ENCODE results near the gene PIGW.

PIGW gene

DNA sequence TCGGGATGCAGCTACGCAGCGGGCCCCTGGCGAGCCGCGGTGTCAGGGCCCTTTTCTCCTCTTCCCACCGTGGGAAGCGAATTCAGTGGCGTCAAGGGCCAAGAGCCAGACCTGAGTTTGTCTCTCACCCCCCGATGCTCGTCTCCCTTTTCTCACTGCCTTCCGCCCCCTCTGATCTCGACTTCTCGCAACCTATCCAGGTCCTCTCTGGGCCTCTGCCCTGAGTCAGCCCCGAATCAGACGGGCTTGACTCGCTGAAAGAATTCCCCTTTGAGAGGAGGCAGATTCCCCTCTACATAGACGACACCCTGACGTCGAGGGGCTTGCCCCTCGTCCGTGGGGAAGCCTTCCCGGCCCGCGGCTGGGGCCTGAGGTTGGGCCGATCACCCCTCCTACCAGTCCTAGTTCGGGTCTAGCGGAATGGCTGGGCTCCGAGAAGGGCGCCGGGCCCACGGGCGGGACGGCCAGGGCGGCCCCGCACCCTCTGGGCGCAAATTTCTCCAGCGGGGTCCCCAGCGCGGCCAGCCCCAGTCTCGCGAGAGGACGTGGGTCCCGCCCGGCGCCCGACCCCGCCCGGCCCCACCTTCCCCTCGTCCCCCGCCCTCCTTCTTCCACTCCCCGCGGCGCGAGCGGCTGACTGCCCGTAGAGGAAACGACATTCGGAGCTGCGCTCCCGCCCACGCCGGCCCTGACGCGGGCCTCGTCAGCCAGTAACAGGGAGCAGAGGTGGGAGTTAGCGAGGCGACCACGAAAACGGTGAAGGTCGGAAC is 9.7 kb downstream of the PIGW start, which contains the start of gene GGNBP2:
Gene GGNBP2, plus strand, starts transcription at position 613 of the 770 bp plus-strand sequence. CDS start 806 bp downstream, outside the sequence.
- H3K27ac ChIP-seq (ENCODE audit: low read length), result peak within 1 kb of the TSS; percentile 99
- H3K9ac ChIP-seq (ENCODE audit: low read length), result peak within 1 kb of the TSS; percentile 99
- TF ChIP-seq EZH2phosphoT487 (IDR thresholded peaks at IDR 0.05; ENCODE audit: low read length) (no peak), EZH2 (optimal IDR thresholded peaks at IDR 0.05; ENCODE audit: low read depth, low read length) (no peak)
- TF ChIP-seq, protein P1, sequence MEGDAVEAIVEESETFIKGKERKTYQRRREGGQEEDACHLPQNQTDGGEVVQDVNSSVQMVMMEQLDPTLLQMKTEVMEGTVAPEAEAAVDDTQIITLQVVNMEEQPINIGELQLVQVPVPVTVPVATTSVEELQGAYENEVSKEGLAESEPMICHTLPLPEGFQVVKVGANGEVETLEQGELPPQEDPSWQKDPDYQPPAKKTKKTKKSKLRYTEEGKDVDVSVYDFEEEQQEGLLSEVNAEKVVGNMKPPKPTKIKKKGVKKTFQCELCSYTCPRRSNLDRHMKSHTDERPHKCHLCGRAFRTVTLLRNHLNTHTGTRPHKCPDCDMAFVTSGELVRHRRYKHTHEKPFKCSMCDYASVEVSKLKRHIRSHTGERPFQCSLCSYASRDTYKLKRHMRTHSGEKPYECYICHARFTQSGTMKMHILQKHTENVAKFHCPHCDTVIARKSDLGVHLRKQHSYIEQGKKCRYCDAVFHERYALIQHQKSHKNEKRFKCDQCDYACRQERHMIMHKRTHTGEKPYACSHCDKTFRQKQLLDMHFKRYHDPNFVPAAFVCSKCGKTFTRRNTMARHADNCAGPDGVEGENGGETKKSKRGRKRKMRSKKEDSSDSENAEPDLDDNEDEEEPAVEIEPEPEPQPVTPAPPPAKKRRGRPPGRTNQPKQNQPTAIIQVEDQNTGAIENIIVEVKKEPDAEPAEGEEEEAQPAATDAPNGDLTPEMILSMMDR (IDR thresholded peaks at IDR 0.05; ENCODE audit: low read length), result no peak
- H3F3A ChIP-seq (ENCODE audit: insufficient read depth, low read length), result peaks cover 24% of the 10 kb centered on the region
- peaks cover 58% of the 10 kb centered on the region for H3K79me2 ChIP-seq (ENCODE audit: low read length)
- H3K36me3 ChIP-seq (replicated peaks; ENCODE audit: insufficient read depth, low read length), result peaks cover 5% of the 10 kb centered on the region; the same call in 1 of the 2 replicates
- no peaks in the 10 kb centered on the region for H3K9me2 ChIP-seq (replicated peaks; ENCODE audit: insufficient read depth, low read length)
- H3K4me2 ChIP-seq (ENCODE audit: low read depth, low read length), result peak within 1 kb of the TSS; percentile 90
- H3K4me1 ChIP-seq (ENCODE audit: low read length), result peaks cover 21% of the 10 kb centered on the region
- H2AFZ ChIP-seq (ENCODE audit: low read length), result peak within 1 kb of the TSS; percentile 100
- peaks cover 16% of the 10 kb centered on the region for H4K20me1 ChIP-seq (ENCODE audit: insufficient read depth, low read length)
- no peaks in the 10 kb centered on the region for H3K27me3 ChIP-seq (replicated peaks; ENCODE audit: insufficient read depth, low read length)
- no peaks in the 10 kb centered on the region for H3K9me3 ChIP-seq (replicated peaks; ENCODE audit: insufficient read depth, low read length)
- peak; percentile 90 for DNase-seq
- peak within 1 kb of the TSS; percentile 96 for H3K4me3 ChIP-seq (ENCODE audit: low read length)

DNA sequence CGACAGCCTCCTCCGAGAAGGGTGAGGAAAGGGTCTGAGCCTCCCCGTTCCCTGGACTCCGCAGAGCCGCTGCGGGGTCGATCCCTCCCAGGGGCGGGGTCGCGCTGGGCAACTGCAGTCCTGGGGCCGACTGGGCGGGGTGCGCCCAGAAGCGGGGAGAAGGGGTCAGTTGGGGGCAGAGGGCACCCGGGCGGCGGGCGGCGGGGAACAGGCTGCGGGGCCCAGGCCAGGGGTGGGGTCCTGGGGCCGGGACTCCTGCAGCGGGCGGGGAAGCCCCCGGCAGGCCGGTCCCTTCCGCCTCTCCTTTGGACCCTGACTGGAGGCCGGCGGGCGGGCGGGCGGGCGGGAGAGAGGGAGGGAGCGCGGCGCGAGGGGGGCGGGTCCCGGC is 10.3 kb downstream of the PIGW start:
- H3K79me2 ChIP-seq (ENCODE audit: low read length), result peaks cover 63% of the 10 kb centered on the region
- H3K9me3 ChIP-seq (replicated peaks; ENCODE audit: insufficient read depth, low read length), result no peaks in the 10 kb centered on the region
- H3K4me3 ChIP-seq (ENCODE audit: low read length), result peak overlapping the region; percentile 96
- peaks cover 25% of the 10 kb centered on the region for H3F3A ChIP-seq (ENCODE audit: insufficient read depth, low read length)
- DNase-seq, result no peak
- peaks cover 24% of the 10 kb centered on the region for H3K4me1 ChIP-seq (ENCODE audit: low read length)
- peaks cover 16% of the 10 kb centered on the region for H4K20me1 ChIP-seq (ENCODE audit: insufficient read depth, low read length)
- H3K9me2 ChIP-seq (replicated peaks; ENCODE audit: insufficient read depth, low read length), result no peaks in the 10 kb centered on the region
- TF ChIP-seq, protein P1 (IDR thresholded peaks at IDR 0.05; ENCODE audit: low read length), result no peak
- no peak for TF ChIP-seq EZH2 (optimal IDR thresholded peaks at IDR 0.05; ENCODE audit: low read depth, low read length)
- TF ChIP-seq EZH2phosphoT487 (IDR thresholded peaks at IDR 0.05; ENCODE audit: low read length), result no peak
- H3K9ac ChIP-seq (ENCODE audit: low read length), result peak overlapping the region; percentile 99
- peak overlapping the region; percentile 99 for H3K27ac ChIP-seq (ENCODE audit: low read length)
- H2AFZ ChIP-seq (ENCODE audit: low read length), result peak overlapping the region; percentile 100
- H3K36me3 ChIP-seq (replicated peaks; ENCODE audit: insufficient read depth, low read length), result peaks cover 5% of the 10 kb centered on the region; the same call in 1 of the 2 replicates
- H3K4me2 ChIP-seq (ENCODE audit: low read depth, low read length), result peak overlapping the region; percentile 77
- H3K27me3 ChIP-seq (replicated peaks; ENCODE audit: insufficient read depth, low read length), result no peaks in the 10 kb centered on the region

DNA sequence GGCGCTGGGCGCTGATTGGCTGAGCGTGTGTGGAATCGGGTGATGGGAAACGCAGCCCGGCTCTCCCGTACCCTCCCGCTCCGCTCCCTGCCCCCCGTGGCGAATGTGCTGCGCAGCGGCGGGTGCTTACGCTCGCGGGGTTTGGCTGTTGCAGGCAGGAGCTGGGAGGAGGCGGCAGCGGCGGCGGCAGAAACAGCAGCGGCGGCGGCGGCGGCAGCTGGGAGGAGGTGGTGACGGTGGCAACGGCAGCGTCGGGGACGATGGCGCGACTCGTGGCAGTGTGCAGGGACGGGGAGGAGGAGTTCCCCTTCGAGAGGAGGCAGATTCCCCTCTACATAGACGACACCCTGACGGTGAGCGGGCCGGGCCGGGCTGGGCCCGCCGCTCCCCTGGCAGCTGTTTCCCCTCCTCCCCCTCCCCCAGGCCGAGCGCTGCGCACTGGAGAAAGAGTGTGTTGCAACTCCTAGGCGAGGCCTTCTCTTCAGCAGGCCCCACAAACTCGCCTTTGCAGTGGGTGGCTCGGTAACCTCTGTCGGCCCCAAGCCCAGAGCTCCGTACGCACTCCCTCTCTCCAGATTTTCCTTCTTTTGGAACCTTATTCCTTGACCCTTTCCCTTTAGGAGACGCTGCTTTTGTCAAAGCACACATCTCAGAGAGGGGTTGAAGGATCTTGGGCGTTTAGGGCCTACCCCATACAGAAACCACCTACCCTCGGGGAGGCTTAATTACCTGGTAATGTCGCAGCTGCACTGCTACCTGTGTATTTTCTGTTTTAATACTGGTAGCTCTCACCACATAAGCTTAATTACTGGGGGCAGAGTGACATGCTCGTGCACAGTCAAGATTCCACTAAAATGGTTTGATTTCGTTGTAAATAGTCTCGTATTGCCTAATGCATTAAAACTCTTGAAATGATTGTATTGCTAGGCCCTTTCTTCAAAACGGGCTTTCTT is 11.0 kb downstream of the PIGW start:
- H3K36me3 ChIP-seq (replicated peaks; ENCODE audit: insufficient read depth, low read length), result peaks cover 5% of the 10 kb centered on the region; the same call in 1 of the 2 replicates
- no peaks in the 10 kb centered on the region for H3K9me3 ChIP-seq (replicated peaks; ENCODE audit: insufficient read depth, low read length)
- no peaks in the 10 kb centered on the region for H3K9me2 ChIP-seq (replicated peaks; ENCODE audit: insufficient read depth, low read length)
- 0 out of 2 replicates have a peak overlapping the region, but pooled peaks have one; percentile 25 for H2AFZ ChIP-seq (ENCODE audit: low read length)
- H3K4me3 ChIP-seq (ENCODE audit: low read length), result peak overlapping the region; percentile 84
- peak overlapping the region; percentile 90 for H3K4me2 ChIP-seq (ENCODE audit: low read depth, low read length)
- no peaks in the 10 kb centered on the region for H3K27me3 ChIP-seq (replicated peaks; ENCODE audit: insufficient read depth, low read length)
- TF ChIP-seq EZH2 (optimal IDR thresholded peaks at IDR 0.05; ENCODE audit: low read depth, low read length), result no peak
- TF ChIP-seq, protein P1 (IDR thresholded peaks at IDR 0.05; ENCODE audit: low read length), result no peak
- no peak for TF ChIP-seq EZH2phosphoT487 (IDR thresholded peaks at IDR 0.05; ENCODE audit: low read length)
- peaks cover 22% of the 10 kb centered on the region for H4K20me1 ChIP-seq (ENCODE audit: insufficient read depth, low read length)
- H3K4me1 ChIP-seq (ENCODE audit: low read length), result peaks cover 30% of the 10 kb centered on the region
- H3K79me2 ChIP-seq (ENCODE audit: low read length), result peaks cover 70% of the 10 kb centered on the region
- peaks cover 26% of the 10 kb centered on the region for H3F3A ChIP-seq (ENCODE audit: insufficient read depth, low read length)
- H3K9ac ChIP-seq (ENCODE audit: low read length), result peak overlapping the region; percentile 76
- peak; percentile 97 for DNase-seq
- peak overlapping the region; percentile 78 for H3K27ac ChIP-seq (ENCODE audit: low read length)
